IPS-15b (cell line): ENCODE data around the gene CSNK2A2.

Experiments used
- H3K27me3 ChIP-seq: one replicate; pipeline ENCODE4 v1.6.1; 2013; ENCODE audit warnings: low read length; ENCODE audit not compliant: control insufficient read depth, insufficient read depth
- H3K36me3 ChIP-seq: one replicate; pipeline ENCODE4 v1.6.1; 2013; ENCODE audit warnings: low read length; ENCODE audit not compliant: control insufficient read depth, insufficient read depth
- H3K4me1 ChIP-seq: one replicate; pipeline ENCODE4 v1.6.1; 2013; ENCODE audit warnings: mild to moderate bottlenecking, low read length; ENCODE audit not compliant: control insufficient read depth, insufficient read depth
- H3K4me3 ChIP-seq: one replicate; pipeline ENCODE4 v1.5.1; 2013; ENCODE audit warnings: low read depth, low read length
- H3K9ac ChIP-seq: one replicate; pipeline ENCODE4 v1.6.1; 2013; ENCODE audit warnings: low read depth, mild to moderate bottlenecking, low read length
- H3K9me3 ChIP-seq: one replicate; pipeline ENCODE4 v1.6.1; 2013; ENCODE audit warnings: mild to moderate bottlenecking, low read length; ENCODE audit not compliant: control insufficient read depth, insufficient read depth

The CSNK2A2 gene

DNA sequence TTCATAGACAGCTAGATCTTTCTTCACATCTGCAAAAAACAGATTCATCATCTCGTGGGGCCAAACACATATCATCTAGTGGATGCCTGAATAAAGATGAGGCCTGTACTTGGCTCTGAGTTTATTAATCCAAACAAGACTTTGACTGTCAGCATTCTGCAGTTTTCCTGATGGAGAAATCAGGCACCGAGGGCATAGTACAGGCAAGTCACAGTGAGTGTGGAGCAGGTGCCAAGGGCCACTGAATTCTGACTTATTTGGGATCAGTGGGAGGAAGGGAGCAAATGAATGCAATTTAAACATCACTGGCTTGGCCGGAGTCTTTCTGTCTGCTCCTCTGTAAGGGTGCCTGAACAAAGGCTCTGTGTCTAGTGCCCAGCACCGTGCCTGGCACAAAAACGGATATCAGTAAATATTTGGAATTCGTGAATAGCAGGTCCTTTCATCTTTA is 69.7 kb downstream of the CSNK2A2 start:
- H3K27me3 ChIP-seq: no peaks in the 10 kb centered on the region

DNA sequence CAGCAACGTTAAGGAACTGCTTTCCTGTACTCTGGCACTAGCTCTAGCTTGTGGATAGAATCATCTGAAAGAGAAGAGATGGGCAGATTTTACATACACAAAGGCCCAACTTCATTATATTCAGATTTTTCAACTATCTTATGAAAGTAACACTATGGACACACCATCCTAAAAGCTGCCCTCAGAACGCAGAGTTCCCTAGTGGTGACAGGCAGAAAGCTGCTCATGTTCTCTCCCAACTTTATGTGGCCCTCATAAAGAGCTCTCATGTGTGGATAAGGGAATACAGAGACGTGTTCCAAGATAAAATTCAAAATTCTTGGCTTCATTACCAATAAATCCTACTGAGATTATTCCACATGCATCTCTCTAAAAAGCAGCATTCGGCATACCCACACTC is 70.3 kb downstream of the CSNK2A2 start:
- Histone ChIP-seq H3K4me3 (peak overlapping the region; percentile 84), H3K9ac (no peak overlapping the region), H3K36me3 (no peaks in the 10 kb centered on the region), H3K9me3 (no peaks in the 10 kb centered on the region), H3K4me1 (peaks cover 8% of the 10 kb centered on the region), H3K27me3 (no peaks in the 10 kb centered on the region)

More for the DNA sequence above, 69.7 kb downstream of the CSNK2A2 start:
- Histone ChIP-seq H3K4me1 (peaks cover 8% of the 10 kb centered on the region), H3K9ac (no peak overlapping the region), H3K9me3 (no peaks in the 10 kb centered on the region), H3K4me3 (peak overlapping the region; percentile 84), H3K36me3 (no peaks in the 10 kb centered on the region)

DNA sequence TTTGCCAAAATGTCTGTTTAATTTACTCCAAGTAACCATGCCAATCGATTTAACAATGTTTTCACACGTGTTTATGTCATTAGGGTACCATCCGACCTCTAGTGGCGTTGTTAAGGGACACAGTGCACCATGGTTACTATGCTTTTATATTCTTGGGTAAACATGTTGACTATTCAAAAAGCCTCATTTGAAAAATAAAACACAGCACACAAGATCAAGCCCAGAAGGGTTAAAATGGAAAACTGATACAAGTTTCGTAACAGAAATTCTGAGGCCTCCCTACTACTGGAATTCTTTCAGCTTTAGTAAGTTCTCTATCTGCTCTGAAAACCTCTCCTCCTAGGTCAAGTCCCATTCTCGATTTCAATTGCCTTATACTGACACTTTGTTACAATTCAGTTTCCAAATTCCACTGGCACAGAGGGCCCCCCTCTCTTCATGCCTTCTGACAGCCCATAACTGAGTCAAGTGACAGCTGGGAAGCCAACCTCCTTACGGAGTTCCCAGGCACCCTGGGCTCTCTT is 70.8 kb downstream of the CSNK2A2 start:
- Histone ChIP-seq H3K9ac (no peak overlapping the region), H3K27me3 (no peaks in the 10 kb centered on the region), H3K4me3 (peak overlapping the region; percentile 84), H3K36me3 (no peaks in the 10 kb centered on the region), H3K9me3 (no peaks in the 10 kb centered on the region), H3K4me1 (peaks cover 8% of the 10 kb centered on the region)

DNA sequence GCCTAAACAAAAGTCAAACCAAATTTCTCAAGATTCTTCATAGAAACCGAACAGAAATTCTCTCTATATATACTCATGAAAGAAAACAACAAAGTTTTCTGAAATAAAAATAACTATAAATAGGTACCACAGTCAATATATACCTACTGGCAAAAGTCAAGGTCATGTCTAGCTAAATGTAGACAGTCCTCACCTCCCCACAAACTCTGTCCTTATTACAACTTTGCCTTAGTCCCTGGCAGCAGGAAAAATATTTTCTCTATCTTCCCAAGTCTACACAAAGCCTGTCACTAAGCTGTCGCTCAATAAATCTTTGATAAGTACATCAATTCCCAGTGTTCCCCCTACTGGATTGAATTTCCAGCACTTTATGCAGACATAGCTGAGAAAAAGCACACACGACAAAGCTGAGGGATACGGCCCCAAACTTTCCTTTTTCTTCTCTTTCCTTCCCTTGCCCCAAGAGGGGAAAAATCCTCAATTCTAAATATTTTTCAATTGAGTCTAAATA is 71.4 kb downstream of the CSNK2A2 start:
- Histone ChIP-seq H3K9ac (no peak overlapping the region), H3K4me1 (peaks cover 11% of the 10 kb centered on the region), H3K27me3 (no peaks in the 10 kb centered on the region), H3K4me3 (no peak overlapping the region), H3K36me3 (no peaks in the 10 kb centered on the region), H3K9me3 (no peaks in the 10 kb centered on the region)

DNA sequence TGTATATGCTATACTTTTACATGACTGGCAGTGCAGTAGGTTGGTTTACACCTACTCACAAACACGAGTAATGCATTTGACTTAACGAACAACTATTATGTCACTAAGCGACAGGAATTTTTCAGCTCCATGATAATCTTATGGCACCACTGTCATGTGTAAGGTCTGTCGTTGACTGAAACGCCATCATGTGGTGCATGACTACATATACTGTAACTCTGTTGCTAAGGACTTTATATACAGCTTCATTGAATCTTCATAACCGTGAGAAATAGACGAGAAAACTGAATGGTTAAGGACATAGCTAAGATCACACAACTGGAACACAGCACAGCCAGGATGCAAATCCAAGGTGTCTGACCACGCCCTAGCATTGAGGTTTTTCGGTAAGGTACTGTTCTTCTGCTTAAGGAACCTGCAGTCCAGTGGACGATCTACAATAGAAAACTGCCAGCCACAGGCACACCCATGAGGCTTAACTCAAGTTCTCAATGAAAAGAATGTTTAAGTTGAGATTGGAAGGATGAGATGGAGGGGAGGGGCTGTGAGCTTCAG is 72.0 kb downstream of the CSNK2A2 start:
- no peaks in the 10 kb centered on the region for H3K36me3 ChIP-seq
- no peaks in the 10 kb centered on the region for H3K27me3 ChIP-seq
- no peak overlapping the region for H3K4me3 ChIP-seq
- H3K9ac ChIP-seq: no peak overlapping the region
- H3K4me1 ChIP-seq: peaks cover 13% of the 10 kb centered on the region
- H3K9me3 ChIP-seq: no peaks in the 10 kb centered on the region

DNA sequence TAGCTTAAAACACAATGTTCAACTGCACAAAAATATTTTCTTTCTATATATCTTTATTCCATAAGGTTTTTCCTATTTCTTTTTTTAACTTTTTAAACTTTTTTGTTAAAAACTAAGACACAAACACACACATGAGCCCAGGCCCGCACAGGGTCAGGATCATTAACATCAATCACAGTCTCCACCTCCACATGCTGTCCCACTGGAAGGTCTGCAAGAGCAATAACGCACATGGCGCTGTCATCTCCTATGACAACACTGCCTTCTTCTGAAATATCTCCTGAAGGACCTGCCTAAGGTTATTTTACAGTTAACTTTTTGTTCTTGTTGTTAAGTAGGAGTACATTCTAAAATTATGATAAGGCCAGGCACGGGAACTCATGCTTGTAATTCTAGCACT is 72.9 kb downstream of the CSNK2A2 start:
- Histone ChIP-seq H3K9ac (no peak overlapping the region), H3K4me3 (no peak overlapping the region), H3K27me3 (no peaks in the 10 kb centered on the region), H3K9me3 (no peaks in the 10 kb centered on the region), H3K4me1 (peaks cover 13% of the 10 kb centered on the region), H3K36me3 (no peaks in the 10 kb centered on the region)

DNA sequence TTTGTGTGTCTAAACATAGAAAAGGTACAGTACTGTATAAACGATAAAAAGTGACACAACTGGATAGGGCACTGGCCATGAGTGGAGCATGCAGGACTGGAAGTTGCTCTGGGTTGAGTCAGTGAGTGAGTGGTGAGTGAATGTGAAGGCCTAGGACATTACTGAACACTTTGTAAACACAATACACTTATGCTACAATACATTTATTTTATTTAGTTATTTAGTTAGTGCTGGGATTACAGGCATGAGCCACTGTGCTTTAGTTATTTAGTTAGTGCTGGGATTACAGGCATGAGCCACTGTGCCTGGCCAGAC is 73.3 kb downstream of the CSNK2A2 start:
- Histone ChIP-seq H3K4me3 (no peak overlapping the region), H3K9ac (no peak overlapping the region), H3K4me1 (peaks cover 13% of the 10 kb centered on the region), H3K27me3 (no peaks in the 10 kb centered on the region), H3K9me3 (no peaks in the 10 kb centered on the region), H3K36me3 (no peaks in the 10 kb centered on the region)

DNA sequence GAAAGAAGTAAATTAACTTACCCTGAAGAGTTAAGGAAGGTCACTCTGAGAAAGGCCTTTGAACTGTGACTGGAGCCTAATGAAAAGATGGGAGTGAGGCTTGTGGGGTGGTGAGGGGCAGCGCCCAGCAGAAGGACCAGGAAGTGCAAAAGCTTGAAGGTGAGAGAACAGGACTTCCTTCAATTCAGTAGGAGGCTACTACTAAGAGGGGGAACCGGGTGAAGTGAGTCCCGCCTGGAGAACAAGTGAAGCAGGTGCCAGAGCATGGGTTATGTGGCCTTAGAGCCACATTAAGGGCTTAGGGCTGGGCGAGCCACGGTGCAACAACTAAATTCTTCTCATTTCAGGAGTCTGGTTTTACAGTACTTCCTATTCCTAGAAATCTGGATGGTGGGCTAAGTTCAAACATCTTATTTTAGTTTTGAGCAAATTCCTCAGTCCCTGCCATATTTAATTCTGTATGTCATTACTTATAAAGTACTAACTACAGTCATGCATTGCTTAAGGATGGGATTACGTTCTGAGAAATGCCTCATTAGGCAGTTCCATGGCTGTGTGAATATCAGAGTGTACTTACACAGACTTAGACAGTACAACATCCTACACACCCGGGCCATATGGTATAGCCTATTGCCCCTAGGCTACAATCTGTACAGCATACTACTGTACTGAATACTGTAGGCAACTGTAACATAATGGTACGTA is 73.9 kb downstream of the CSNK2A2 start:
- Histone ChIP-seq H3K9ac (no peak overlapping the region), H3K4me3 (no peak overlapping the region)

DNA sequence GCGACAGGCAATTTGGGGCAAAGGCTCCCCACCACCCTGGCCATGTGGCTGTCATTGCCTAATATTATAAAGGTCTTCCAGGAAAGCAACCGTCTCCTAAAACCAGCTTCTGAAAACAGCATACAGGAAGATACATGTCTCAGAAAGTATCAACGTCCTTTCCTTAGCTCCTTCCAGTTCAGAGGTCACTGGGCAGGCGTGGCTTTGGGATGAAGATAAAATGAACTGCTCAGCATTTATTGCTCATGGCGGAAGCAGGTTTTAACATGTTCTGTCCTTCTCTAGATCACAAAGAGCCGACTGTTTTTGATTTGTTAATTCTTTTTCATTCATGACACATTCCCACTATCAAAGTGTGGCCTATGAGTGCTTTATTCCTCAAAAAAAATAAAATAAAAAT is 76.8 kb downstream of the CSNK2A2 start:
- H3K9ac ChIP-seq: no peak overlapping the region
- H3K4me3 ChIP-seq: no peak overlapping the region
- no peaks in the 10 kb centered on the region for H3K9me3 ChIP-seq
- peaks cover 5% of the 10 kb centered on the region for H3K4me1 ChIP-seq
- no peaks in the 10 kb centered on the region for H3K27me3 ChIP-seq
- H3K36me3 ChIP-seq: peaks cover 4% of the 10 kb centered on the region

More for the DNA sequence above, 73.9 kb downstream of the CSNK2A2 start:
- H3K27me3 ChIP-seq: no peaks in the 10 kb centered on the region
- H3K36me3 ChIP-seq: no peaks in the 10 kb centered on the region
- no peaks in the 10 kb centered on the region for H3K9me3 ChIP-seq
- peaks cover 13% of the 10 kb centered on the region for H3K4me1 ChIP-seq

DNA sequence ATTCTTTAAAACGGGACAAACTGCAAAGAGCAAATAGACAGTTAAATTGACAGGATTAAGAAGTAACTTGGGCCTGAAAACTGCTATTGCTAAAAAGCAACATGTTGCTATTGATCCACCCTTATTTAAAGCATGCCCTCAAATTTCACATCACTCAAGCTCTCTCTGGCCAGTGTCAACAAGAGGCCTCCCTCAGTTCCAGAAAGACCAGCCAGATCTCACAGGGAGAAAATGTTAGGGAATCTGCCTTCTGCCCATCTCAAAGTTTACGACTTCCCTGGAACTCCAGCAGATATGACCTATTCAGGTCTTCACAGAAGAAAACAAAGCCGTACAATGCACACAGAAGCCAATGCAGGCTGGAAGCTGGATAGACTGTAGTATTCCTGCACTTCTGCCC is 77.7 kb downstream of the CSNK2A2 start:
- H3K9ac ChIP-seq: no peak overlapping the region
- H3K36me3 ChIP-seq: peaks cover 10% of the 10 kb centered on the region
- no peaks in the 10 kb centered on the region for H3K9me3 ChIP-seq
- H3K27me3 ChIP-seq: no peaks in the 10 kb centered on the region
- H3K4me3 ChIP-seq: no peak overlapping the region
- peaks cover 5% of the 10 kb centered on the region for H3K4me1 ChIP-seq

DNA sequence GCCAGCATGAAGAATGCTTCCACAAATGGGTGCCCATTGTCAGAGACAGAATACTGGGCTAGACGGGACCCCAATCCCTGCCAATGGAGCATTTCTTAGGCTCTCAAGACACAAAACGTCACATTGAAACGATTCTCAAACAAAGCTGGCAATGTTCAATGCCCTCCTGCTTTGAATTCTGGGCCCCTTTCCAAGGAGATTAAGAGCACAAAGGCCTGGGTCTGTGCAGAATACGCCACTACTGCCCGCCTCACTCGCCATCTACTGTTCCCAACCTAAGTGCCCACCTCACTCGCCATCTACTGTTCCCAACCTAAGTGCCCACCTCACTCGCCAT is 78.4 kb downstream of the CSNK2A2 start:
- Histone ChIP-seq H3K27me3 (no peaks in the 10 kb centered on the region), H3K4me3 (no peak overlapping the region), H3K36me3 (peaks cover 18% of the 10 kb centered on the region), H3K4me1 (peaks cover 5% of the 10 kb centered on the region), H3K9ac (no peak overlapping the region), H3K9me3 (no peaks in the 10 kb centered on the region)

DNA sequence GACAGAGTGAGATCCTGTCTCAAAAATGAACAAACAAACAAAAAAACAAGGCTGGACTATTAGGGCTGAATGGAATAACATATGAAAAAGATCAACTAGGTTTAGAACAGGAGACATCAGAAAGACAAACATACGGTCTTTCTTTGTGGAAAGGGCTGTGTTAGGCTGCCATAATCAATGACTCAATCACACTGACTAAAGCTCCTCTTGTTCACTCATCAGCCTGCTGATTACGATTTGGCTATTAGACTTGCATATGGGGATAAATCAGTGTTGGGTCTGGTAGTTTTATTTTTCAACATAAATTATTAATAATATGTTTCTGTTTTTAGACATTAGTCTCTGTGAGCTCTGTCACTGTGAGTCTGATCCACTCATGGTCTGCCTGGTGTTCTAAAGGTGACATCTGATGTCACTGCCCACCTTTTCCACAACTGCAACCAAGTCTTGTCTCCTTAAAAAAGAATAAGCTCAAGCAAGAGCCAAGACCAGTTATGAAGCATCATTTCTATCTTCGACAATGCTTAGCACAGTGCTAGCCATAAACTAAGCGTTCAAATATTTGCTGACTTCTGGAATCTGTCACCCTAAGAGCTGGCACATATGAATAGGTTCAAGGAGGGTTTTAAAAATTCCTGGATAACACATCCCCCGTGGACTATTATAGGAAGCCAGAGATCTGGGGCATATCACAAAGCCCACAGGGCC is 79.0 kb downstream of the CSNK2A2 start:
- no peaks in the 10 kb centered on the region for H3K27me3 ChIP-seq
- peaks cover 5% of the 10 kb centered on the region for H3K4me1 ChIP-seq
- H3K36me3 ChIP-seq: peaks cover 20% of the 10 kb centered on the region
- H3K4me3 ChIP-seq: no peak overlapping the region
- H3K9ac ChIP-seq: no peak overlapping the region
- no peaks in the 10 kb centered on the region for H3K9me3 ChIP-seq
